ENCODE data around the gene FAH. TPM values are rescaled to one million over a fixed set of nuclear protein-coding genes. Genes with fewer than 3 reads are reported as not detected.
A peak's percentile ranks its signal among the peaks of the same experiment; 100 is the strongest.

The FAH gene
- total RNA-seq, 1 donor from 2014 or later: 21.9 TPM

GRCh38 chr15:80177156-80177555, 24.4 kb downstream of the FAH start:
- no peaks in the 10 kb centered on the region for H3K27me3 Mint-ChIP-seq (ENCODE audit: low read depth, unreplicated experiment)
- H3K36me3 Mint-ChIP-seq (ENCODE audit: low read depth, unreplicated experiment): peaks cover 43% of the 10 kb centered on the region
- Histone ChIP-seq H4K20me1 (ENCODE audit: insufficient read depth, low read length) (peaks cover 5% of the 10 kb centered on the region), H2AFZ (ENCODE audit: low read depth, low read length) (no peak overlapping the region), H3K4me2 (ENCODE audit: low read length) (no peak overlapping the region), H3K9ac (ENCODE audit: low read length) (no peak overlapping the region), H3K4me3 (ENCODE audit: insufficient read depth, low read depth, low read length) (no peak overlapping the region), H3K79me2 (ENCODE audit: insufficient read depth, low read length) (no peaks in the 10 kb centered on the region), H3K9me3 (ENCODE audit: insufficient read depth, low read depth, low read length) (no peaks in the 10 kb centered on the region), H3K27ac (ENCODE audit: low read depth, low read length) (no peak overlapping the region), H3K4me1 (ENCODE audit: insufficient read depth, low read length) (peaks cover 22% of the 10 kb centered on the region), H3K27me3 (ENCODE audit: insufficient read depth, low read length) (no peaks in the 10 kb centered on the region), H3K36me3 (ENCODE audit: insufficient read depth, low read length) (peaks cover 3% of the 10 kb centered on the region)
- H3K4me1 Mint-ChIP-seq (ENCODE audit: low read depth, unreplicated experiment): peaks cover 9% of the 10 kb centered on the region
- DNase-seq (ENCODE audit: low read depth) (no peak), FAIRE-seq (no peak)
- no peak overlapping the region for H3K4me3 Mint-ChIP-seq (ENCODE audit: unreplicated experiment)
- peaks cover 5% of the 10 kb centered on the region for H3K9me3 Mint-ChIP-seq (ENCODE audit: unreplicated experiment)
- no peak overlapping the region for H3K27ac Mint-ChIP-seq (ENCODE audit: unreplicated experiment)
- no peak for TF ChIP-seq EZH2 (IDR thresholded peaks at IDR 0.05; ENCODE audit: insufficient read depth, low read length)
- no peak for TF ChIP-seq CTCF (IDR thresholded peaks at IDR 0.05; ENCODE audit: insufficient read depth, low read depth, low read length)

DNA sequence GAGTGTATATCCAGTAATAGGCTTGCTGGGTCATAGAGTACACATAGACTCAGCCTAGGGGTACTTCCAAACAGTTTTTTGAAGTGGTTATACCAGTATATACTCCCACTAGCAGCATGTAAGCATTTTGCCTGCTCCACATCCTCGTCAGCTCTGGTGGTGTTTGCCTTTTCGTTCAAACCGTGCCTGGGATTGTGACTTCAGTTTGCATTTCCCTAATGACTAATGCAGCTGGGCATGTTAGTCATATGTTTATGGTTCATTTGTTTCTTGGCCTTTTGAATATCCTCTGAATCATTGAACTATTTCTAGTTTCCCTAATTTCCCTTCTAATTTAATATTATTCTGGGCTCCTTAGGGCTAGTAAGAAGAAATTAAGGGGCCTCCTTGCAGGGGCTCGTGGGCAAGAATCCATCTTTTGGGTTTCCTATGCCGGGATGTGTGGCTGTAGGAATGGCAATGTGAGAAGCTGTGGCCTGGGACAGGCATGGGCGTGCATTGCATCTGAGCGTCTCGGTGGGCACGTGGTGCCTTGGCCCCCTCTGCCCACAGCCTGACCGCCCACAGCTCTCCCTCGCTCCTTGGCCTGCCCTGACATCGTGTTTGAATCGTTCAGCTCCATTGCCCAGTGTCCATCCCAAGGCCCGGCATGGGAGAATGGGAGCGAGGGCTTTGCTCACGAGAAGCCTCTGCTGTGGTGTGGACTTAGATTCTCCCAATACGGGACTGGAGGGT, 26.4 kb downstream of the FAH start:
- H3K4me2 ChIP-seq (ENCODE audit: low read length): peak overlapping the region; percentile 70
- peak overlapping the region; percentile 20 for H3K9ac ChIP-seq (ENCODE audit: low read length)
- TF ChIP-seq CTCF (IDR thresholded peaks at IDR 0.05; ENCODE audit: insufficient read depth, low read depth, low read length) (no peak), EZH2 (IDR thresholded peaks at IDR 0.05; ENCODE audit: insufficient read depth, low read length) (no peak)
- peak overlapping the region; percentile 16 for H2AFZ ChIP-seq (ENCODE audit: low read depth, low read length)
- H3K27me3 ChIP-seq (ENCODE audit: insufficient read depth, low read length): no peaks in the 10 kb centered on the region
- H3K4me1 ChIP-seq (ENCODE audit: insufficient read depth, low read length): peaks cover 22% of the 10 kb centered on the region
- Mint-ChIP-seq H3K27ac (ENCODE audit: unreplicated experiment) (peak overlapping the region; percentile 63), H3K27me3 (ENCODE audit: low read depth, unreplicated experiment) (no peaks in the 10 kb centered on the region), H3K36me3 (ENCODE audit: low read depth, unreplicated experiment) (peaks cover 48% of the 10 kb centered on the region), H3K9me3 (ENCODE audit: unreplicated experiment) (peaks cover 5% of the 10 kb centered on the region), H3K4me1 (ENCODE audit: low read depth, unreplicated experiment) (peaks cover 9% of the 10 kb centered on the region), H3K4me3 (ENCODE audit: unreplicated experiment) (no peak overlapping the region)
- H3K4me3 ChIP-seq (ENCODE audit: insufficient read depth, low read depth, low read length): no peak overlapping the region
- DNase-seq (ENCODE audit: low read depth) (peak; percentile 93), FAIRE-seq (peak; percentile 99)
- no peaks in the 10 kb centered on the region for H4K20me1 ChIP-seq (ENCODE audit: insufficient read depth, low read length)
- H3K9me3 ChIP-seq (ENCODE audit: insufficient read depth, low read depth, low read length): no peaks in the 10 kb centered on the region
- H3K27ac ChIP-seq (ENCODE audit: low read depth, low read length): peak overlapping the region; percentile 60
- H3K79me2 ChIP-seq (ENCODE audit: insufficient read depth, low read length): no peaks in the 10 kb centered on the region
- H3K36me3 ChIP-seq (ENCODE audit: insufficient read depth, low read length): peaks cover 3% of the 10 kb centered on the region

- H3K4me1 ChIP-seq (ENCODE audit: insufficient read depth, low read length): peaks cover 17% of the 10 kb centered on the region
- H3K4me2 ChIP-seq (ENCODE audit: low read length): peak overlapping the region; percentile 70
- DNase-seq (ENCODE audit: low read depth) (no peak), FAIRE-seq (no peak)
- H3K36me3 ChIP-seq (ENCODE audit: insufficient read depth, low read length): peaks cover 5% of the 10 kb centered on the region
- no peaks in the 10 kb centered on the region for H3K27me3 Mint-ChIP-seq (ENCODE audit: low read depth, unreplicated experiment)
- peaks cover 51% of the 10 kb centered on the region for H3K36me3 Mint-ChIP-seq (ENCODE audit: low read depth, unreplicated experiment)
- H3K79me2 ChIP-seq (ENCODE audit: insufficient read depth, low read length): no peaks in the 10 kb centered on the region
- TF ChIP-seq EZH2 (IDR thresholded peaks at IDR 0.05; ENCODE audit: insufficient read depth, low read length): no peak
- no peak for TF ChIP-seq CTCF (IDR thresholded peaks at IDR 0.05; ENCODE audit: insufficient read depth, low read depth, low read length)
- H3K9me3 Mint-ChIP-seq (ENCODE audit: unreplicated experiment): peaks cover 5% of the 10 kb centered on the region
- no peak overlapping the region for H3K9ac ChIP-seq (ENCODE audit: low read length)
- peaks cover 8% of the 10 kb centered on the region for H3K4me1 Mint-ChIP-seq (ENCODE audit: low read depth, unreplicated experiment)
- no peak overlapping the region for H3K4me3 ChIP-seq (ENCODE audit: insufficient read depth, low read depth, low read length)
- H2AFZ ChIP-seq (ENCODE audit: low read depth, low read length): no peak overlapping the region
- H3K27ac ChIP-seq (ENCODE audit: low read depth, low read length): no peak overlapping the region
- peak overlapping the region; percentile 63 for H3K27ac Mint-ChIP-seq (ENCODE audit: unreplicated experiment)
- H3K4me3 Mint-ChIP-seq (ENCODE audit: unreplicated experiment): no peak overlapping the region
- H3K27me3 ChIP-seq (ENCODE audit: insufficient read depth, low read length): no peaks in the 10 kb centered on the region
- H4K20me1 ChIP-seq (ENCODE audit: insufficient read depth, low read length): no peaks in the 10 kb centered on the region
- no peaks in the 10 kb centered on the region for H3K9me3 ChIP-seq (ENCODE audit: insufficient read depth, low read depth, low read length)
Observed at GRCh38 chr15:80179935-80180334, 27.1 kb downstream of the FAH start.

Data from astrocyte (in vitro differentiated cells and primary cell).